Lower leg skin (tissue), 4 donors: Measurements from ENCODE around the gene CSMD2. TPM values are rescaled to one million over a fixed set of nuclear protein-coding genes. Genes with fewer than 3 reads are reported as not detected.
"Not testable (repeated sequence)": the region's sequence is repeated elsewhere in the genome, so short reads cannot be mapped to it uniquely, and the experiment has no call there.

ENCODE experiments used
- DNase-seq, 2 donors: peaks; one replicate each; pipeline ENCODE4 v3.0.0-alpha.2; 2019; ENCODE audit warnings: low spot score in 2 of 2
- H3K4me3 ChIP-seq: fragments of 200-600 bp; sonication (generic); 2 replicates; pipeline ENCODE4 v1.5.1; 2017; ENCODE audit warnings: mild to moderate bottlenecking, low read depth; ENCODE audit not compliant: poor library complexity, severe bottlenecking
- CTCF ChIP-seq, 3 donors: fragments of 450-650 bp; IDR thresholded peaks; one replicate each; pipeline ENCODE4 v1.5.1; 2016; ENCODE audit warnings: antibody characterized with exemption in 3 of 3, mild to moderate bottlenecking in 3 of 3, moderate library complexity in 2 of 3
- POLR2A ChIP-seq, 2 donors: fragments of 450-650 bp; IDR thresholded peaks; one replicate each; pipeline ENCODE4 v1.6.1; 2016 to 2017; ENCODE audit warnings: antibody characterized with exemption in 2 of 2, mild to moderate bottlenecking in 1 of 2, moderate library complexity in 1 of 2
- WGBS, 2 donors: methylation state at CpG; one replicate each; pipeline ENCODE4 v1.1.5; 2018; 5-methylcytosine and 5-hydroxymethylcytosine counted together
- intact Hi-C: fragments of 100-400 bp; cut with DNase I; formaldehyde crosslinking; loops from one replicate; pipeline ENCODE4 v1.15.0; 2023; ENCODE audit warnings: low total_unique reads
- total RNA-seq, 4 donors: library from RNA; depleted of rRNA; stranded (reverse); fragments of >200 nt; gene quantifications; one replicate each; pipeline ENCODE4 v1.1.0, GENCODE V29; 2016

Gene CSMD2
- total RNA-seq, 4 donors from 2014 or later, result 0.11 to 1.0 TPM; not detected in 2

GRCh38 chr1:34024485-34024884 is 140.5 kb downstream of the CSMD2 start:
- TF ChIP-seq POLR2A (IDR thresholded peaks at IDR 0.05), result no peak
- no peak for TF ChIP-seq CTCF (IDR thresholded peaks at IDR 0.05)
- WGBS, 2 donors, result 87 to 92% methylated on average over 4 of the region's 4 CpGs
- no peak for DNase-seq
- intact Hi-C loops, result no loop called here
- no peak overlapping the region for H3K4me3 ChIP-seq

- no peak overlapping the region for H3K4me3 ChIP-seq
- 79 to 89% methylated on average over 7 of the region's 7 CpGs for WGBS, 2 donors
- intact Hi-C loops, result no loop called here
- TF ChIP-seq POLR2A (IDR thresholded peaks at IDR 0.05) (no peak), CTCF (IDR thresholded peaks at IDR 0.05) (no peak)
- DNase-seq, result no peak
Observed at GRCh38 chr1:34019741-34020552, 145.1 kb downstream of the CSMD2 start.

- no peak for TF ChIP-seq POLR2A (IDR thresholded peaks at IDR 0.05)
- no peak for TF ChIP-seq CTCF (IDR thresholded peaks at IDR 0.05)
- H3K4me3 ChIP-seq, result no peak overlapping the region
- 57 to 70% methylated on average over 2 of the region's 2 CpGs for WGBS, 2 donors
- intact Hi-C loops, result no loop called here
- DNase-seq, result no peak
Observed at GRCh38 chr1:34018285-34018684, 146.7 kb downstream of the CSMD2 start.

- intact Hi-C loops, DNase-seq, H3K4me3 ChIP-seq: not testable (repeated sequence)
- 89 to 98% methylated on average over 3 of the region's 3 CpGs for WGBS, 2 donors
Observed at GRCh38 chr1:34016281-34016680, 148.7 kb downstream of the CSMD2 start.

GRCh38 chr1:34013958-34014737 is 150.9 kb downstream of the CSMD2 start:
- H3K4me3 ChIP-seq, result no peak overlapping the region
- no peak for TF ChIP-seq CTCF (IDR thresholded peaks at IDR 0.05)
- TF ChIP-seq POLR2A (IDR thresholded peaks at IDR 0.05), result no peak
- intact Hi-C loops, result no loop called here
- no peak for DNase-seq
- 62 to 63% methylated on average over 11 of the region's 11 CpGs for WGBS, 2 donors

- DNase-seq, result no peak
- H3K4me3 ChIP-seq, result no peak overlapping the region
- intact Hi-C loops, result no loop called here
- 74 to 75% methylated on average over 10 of the region's 10 CpGs for WGBS, 2 donors
- TF ChIP-seq POLR2A (IDR thresholded peaks at IDR 0.05) (no peak), CTCF (IDR thresholded peaks at IDR 0.05) (no peak)
Observed at GRCh38 chr1:34013136-34013535, 151.9 kb downstream of the CSMD2 start.
